Upper lobe of left lung (tissue), 4 donors: ENCODE results near the gene GSAP.

Experiments used
- POLR2A ChIP-seq, 4 donors: fragments of 450-650 bp; IDR thresholded peaks; one replicate each; pipeline ENCODE4 v1.5.1; 2016 to 2017; ENCODE audit warnings: antibody characterized with exemption in 4 of 4, mild to moderate bottlenecking in 2 of 4
- TF ChIP-seq, protein P1 (sequence below), 6 experiments: fragments of 450-650 bp in 4 of 6; fragments of 200-600 bp in 2 of 6; sonication (generic) in 2 of 6; IDR thresholded peaks; one replicate each; pipeline ENCODE4 v1.5.1; 2016 to 2019; ENCODE audit warnings: antibody characterized with exemption in 6 of 6

DNA sequence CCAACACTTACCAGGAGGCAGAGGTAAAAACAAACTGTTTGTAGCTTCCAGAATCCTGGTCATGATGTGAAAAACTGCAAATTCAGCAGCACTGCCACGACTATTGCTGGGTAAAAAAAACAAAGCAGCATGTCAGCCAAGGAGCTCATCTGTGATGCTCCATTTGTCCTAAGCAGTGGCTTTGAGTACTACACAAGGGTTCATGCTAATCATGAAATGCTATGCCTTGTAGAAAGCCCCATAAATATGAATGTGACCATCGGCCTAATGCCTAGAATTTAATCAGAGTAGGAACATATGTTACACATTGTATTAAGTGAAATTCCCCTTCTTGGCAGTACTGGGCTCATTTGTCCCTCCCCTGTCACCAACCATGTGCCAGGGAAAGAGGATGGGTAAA lies 95.4 kb downstream of the GSAP start:
- TF ChIP-seq, protein P1, sequence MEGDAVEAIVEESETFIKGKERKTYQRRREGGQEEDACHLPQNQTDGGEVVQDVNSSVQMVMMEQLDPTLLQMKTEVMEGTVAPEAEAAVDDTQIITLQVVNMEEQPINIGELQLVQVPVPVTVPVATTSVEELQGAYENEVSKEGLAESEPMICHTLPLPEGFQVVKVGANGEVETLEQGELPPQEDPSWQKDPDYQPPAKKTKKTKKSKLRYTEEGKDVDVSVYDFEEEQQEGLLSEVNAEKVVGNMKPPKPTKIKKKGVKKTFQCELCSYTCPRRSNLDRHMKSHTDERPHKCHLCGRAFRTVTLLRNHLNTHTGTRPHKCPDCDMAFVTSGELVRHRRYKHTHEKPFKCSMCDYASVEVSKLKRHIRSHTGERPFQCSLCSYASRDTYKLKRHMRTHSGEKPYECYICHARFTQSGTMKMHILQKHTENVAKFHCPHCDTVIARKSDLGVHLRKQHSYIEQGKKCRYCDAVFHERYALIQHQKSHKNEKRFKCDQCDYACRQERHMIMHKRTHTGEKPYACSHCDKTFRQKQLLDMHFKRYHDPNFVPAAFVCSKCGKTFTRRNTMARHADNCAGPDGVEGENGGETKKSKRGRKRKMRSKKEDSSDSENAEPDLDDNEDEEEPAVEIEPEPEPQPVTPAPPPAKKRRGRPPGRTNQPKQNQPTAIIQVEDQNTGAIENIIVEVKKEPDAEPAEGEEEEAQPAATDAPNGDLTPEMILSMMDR (IDR thresholded peaks at IDR 0.05): no peak
- TF ChIP-seq POLR2A (IDR thresholded peaks at IDR 0.05): no peak
